HG03066 (cell line): Measurements from ENCODE around the gene STAT4.
"Not testable (repeated sequence)": the region's sequence is repeated elsewhere in the genome, so short reads cannot be mapped to it uniquely, and the experiment has no call there.

Experiments
- ATAC-seq: cut with Tn5 transposase; IDR thresholded peaks from one replicate; pipeline ENCODE4 v1.9.1; 2021; ENCODE audit warnings: low read depth; ENCODE audit not compliant: unreplicated experiment

Gene STAT4

DNA sequence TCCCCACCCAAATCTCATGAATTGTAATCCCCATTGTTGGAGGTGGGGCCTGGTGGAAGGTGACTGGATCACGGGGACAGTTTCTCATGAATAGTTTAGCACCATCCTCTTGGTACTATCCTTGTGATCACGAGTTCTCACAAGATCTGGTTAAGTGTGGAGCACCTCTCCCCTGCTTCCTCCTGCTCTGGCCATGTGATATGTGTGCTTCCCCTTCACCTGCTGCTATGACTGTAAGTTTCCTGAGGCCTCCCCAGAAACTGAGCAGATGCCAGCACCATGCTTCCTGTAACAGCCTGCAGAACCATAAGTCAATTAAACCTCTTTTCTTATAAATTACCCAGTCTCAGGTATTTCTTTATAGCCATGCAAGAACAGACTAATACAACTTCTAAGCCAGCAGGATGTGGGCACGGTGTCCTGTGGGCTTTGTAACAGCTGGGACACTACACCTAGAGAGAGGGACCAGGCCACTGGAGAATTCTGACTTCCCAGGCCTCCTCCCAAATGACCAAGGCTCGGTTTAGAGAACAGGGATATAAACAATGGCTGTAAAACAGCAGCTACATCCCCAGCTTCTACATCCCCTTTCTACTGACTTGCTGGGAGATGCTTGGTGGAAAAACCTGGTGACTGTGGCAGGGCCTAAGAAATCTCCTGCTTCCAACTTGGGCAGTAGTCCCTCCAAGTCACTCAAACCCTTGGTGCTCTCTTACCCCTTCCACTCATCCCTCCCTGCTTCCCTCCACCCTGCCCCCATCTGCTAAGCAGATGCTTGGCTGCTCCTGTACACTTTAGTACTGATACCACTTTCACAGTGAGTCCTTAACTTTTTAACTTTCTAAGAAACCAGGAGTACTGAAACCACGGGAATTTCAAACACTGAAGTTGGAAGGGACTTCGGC is 147.1 kb downstream of the STAT4 start:
- ATAC-seq: no peak

GRCh38 chr2:191001624-191002023 is 149.2 kb downstream of the STAT4 start:
- no peak for ATAC-seq

DNA sequence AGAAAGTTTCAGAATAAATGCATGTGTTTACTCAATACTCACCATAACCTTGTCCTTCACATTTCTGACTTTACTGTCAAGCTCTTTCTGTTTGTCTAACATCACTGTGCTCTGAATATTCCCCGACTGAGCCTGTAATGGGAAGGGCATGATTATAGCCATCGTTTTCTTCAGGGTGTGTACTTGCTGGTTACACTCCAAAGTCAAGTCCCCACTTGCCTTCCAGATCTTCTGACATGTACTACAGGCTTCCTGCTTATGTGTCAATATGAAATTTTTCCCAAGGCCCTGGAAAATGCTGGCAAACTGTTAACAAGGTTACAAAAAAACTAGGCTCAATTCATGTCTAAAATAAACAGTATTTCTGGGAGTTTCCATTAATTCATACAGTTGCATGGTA is 149.8 kb downstream of the STAT4 start:
- ATAC-seq: no peak

- ATAC-seq: no peak
Measured at GRCh38 chr2:190999949-191000665, 150.7 kb downstream of the STAT4 start.

- ATAC-seq: no peak
Measured at GRCh38 chr2:190999058-190999457, 151.7 kb downstream of the STAT4 start.

- ATAC-seq: no peak
Measured at GRCh38 chr2:190997526-190998113, 153.2 kb downstream of the STAT4 start.

DNA sequence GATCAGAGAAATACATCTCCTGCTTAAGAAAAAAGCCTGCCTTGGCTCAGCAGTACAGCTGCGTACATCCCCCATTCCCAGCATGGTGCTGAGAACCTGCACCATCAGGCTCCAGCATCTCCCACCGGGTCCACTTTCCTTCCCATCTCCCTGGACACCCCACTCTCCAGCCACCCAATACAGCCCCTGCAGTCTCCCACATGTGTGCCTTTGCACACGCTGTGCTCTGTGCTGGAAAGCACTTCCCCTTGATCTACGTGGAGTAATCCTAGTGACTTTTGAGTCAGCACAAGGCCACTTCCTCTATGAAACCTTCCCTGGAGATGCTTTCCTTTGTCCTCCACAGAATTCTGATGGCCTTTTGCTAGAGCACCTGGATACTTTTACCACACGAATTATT is 153.8 kb downstream of the STAT4 start:
- no peak for ATAC-seq

GRCh38 chr2:190996338-190996946 is 154.4 kb downstream of the STAT4 start:
- ATAC-seq: no peak

DNA sequence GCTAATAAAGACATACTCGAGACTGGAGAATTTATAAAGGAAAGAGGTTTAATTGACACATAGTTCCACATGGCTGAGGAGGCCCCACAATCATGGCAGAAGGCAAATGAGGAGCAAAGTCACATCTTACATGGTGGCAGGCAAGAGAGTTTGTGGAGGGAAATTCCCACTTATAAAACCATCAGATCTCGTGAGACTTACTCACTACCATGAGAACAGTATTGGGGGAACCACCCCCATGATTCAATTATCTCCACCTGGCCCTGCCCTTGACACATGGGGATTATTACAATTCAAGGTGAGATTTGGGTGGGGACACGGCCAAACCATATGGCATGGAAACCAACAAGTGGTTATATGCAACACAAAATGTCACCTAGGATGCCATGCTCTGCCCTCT is 155.5 kb downstream of the STAT4 start:
- not testable (repeated sequence) for ATAC-seq

DNA sequence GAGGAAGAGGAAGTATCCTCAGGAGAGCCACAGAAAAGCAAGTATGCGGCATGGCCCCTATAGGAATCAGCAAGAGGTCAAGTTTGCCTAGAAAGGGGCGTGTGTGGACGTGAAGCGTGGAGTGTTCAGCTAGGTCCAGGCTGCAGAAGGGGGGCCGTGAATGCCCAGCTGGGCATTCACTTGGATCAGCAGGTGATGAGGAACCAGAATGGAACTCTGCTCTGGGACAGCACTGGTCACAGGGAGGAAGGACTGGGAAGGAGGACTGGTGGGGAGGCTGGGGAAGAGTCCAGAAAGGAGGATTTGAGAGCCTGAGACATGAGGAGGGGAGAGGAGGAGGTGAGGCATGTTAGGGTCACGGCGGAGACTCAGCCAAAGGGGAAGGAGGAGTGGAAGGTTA is 156.6 kb downstream of the STAT4 start:
- ATAC-seq: no peak

GRCh38 chr2:190993292-190993643 is 157.5 kb downstream of the STAT4 start:
- no peak for ATAC-seq

GRCh38 chr2:190990132-190990531 is 160.7 kb downstream of the STAT4 start:
- ATAC-seq: no peak

DNA sequence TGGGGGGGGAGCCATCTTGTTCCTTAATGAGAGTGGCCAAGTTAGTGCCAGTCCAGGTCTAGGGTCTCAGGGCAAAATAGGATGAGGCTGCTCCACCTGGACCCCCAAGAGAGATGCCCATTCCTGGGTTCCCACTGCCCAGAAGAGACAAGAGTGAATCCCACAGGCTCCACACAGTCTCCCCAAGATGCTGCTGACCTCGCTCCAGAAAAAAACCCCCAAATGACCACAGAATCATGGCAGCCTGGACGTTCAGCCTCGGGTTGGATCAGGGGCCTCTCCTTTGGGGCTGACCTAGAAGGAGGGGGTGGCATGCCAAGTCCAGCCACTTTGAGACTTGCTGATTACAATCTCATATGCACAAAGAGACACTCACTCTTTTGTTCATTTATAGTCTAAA is 161.9 kb downstream of the STAT4 start:
- ATAC-seq: no peak

DNA sequence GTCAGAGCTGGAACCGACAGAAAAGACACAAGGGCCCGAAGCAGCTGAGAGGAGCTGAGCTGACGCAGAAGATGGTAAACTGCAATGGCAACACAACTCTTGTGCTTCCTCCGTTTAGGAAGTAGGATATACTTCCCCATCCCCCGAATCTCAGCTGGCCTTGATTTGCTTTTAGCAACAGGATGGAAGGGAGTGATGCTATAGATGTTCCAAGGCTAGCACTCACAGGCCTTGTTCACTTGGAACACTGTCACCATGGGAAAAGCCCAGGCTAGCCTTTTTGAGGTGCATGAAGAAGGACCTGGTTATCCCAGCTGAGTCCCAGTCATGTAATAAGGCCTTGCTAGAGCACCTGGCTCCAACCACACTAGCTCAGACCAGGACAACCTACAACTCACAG is 162.9 kb downstream of the STAT4 start:
- ATAC-seq: no peak

GRCh38 chr2:190987116-190987515 is 163.7 kb downstream of the STAT4 start:
- ATAC-seq: no peak

DNA sequence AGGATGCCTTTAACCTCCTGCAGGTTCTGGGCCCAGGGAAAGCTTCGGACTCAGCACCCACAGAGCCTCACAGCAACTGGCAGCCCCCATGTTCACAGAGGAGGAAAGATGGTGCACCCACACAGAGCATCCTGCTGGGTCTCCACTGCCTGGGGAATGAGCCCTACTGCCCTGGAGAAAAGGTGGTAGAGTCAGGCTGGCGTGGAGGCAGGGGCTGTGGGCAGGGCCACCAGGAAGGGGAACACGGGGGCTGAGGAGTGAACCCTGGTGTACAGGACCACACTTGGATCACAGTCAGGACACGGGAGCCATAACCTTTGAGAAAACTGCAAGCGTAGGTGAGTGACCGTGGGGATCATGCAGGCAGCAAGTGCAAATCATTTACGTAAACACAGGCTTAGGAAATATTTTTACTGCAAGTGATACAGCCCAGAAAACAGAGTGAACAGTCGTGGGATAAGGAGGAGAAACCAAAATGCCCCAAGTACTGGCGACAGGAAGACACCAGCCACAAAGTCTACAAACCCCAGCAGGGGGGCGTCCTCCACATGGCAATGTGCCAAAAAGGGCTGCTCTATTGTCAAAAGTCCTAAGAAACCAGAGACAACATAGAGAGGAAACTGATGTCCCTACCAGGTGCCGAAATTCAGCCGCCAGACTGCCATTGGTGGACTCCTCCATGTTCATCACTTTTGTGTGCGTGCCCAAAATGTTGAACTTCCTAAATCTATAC is 164.4 kb downstream of the STAT4 start:
- ATAC-seq: no peak

GRCh38 chr2:190984595-190984994 is 166.2 kb downstream of the STAT4 start:
- ATAC-seq: no peak

DNA sequence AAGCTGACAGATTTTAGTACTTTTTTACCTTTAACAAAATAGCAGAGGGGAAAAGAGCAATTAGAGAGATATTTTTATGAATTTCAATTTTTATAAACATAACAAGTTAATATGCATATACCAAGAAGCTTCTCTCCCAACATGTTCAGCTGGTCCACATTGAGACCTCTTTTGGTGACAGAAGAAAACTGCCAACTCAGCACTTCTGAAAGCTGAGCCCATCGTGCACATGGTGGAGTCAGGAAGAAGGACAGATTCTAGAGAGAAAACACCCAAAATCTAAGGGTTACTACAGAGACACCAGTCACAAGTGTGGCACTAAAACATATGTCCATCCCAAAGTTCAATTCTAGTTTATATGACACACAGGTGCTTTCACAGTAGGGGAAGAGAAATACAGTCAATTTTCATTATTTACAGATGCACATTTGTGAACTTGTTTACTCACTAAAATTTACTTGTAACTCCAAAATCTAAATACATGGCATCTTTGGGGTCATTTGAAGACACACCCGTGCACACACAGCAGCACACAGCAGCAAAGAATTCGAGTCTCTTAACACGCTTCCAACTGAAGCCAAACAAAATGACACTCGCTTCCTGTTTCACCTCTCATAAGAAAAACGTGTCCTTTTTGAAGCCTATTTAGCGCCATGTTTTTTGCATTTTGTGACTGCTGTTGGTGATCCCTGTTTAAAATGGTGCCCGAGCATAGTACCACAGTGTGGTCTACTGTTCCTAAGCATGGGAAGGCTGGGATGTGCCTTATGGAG is 168.3 kb downstream of the STAT4 start:
- no peak for ATAC-seq

GRCh38 chr2:190981733-190982132 is 169.1 kb downstream of the STAT4 start:
- no peak for ATAC-seq

DNA sequence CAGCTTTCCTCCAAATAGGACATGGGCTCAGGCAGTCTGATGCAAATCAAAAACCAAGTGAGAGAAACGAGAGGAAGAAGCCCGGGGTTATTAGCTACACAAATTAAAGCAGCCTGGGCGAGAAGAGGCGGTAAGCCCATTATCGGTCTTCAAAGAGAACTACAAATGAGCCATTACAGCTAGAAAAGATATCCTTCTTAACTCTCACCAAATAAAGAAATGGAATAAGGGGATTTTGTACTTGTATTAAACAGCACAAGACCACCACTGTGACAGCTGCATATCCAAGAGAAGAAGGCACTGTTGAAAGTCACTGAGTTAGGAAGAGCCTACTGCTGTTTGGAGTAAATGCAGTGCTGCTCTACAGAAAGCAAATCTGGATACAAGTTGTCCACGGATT is 169.5 kb downstream of the STAT4 start:
- no peak for ATAC-seq
